ENCODE results near the gene CD300LF. TPM values are rescaled to one million over a fixed set of nuclear protein-coding genes. Genes with fewer than 3 reads are reported as not detected.
A peak's percentile ranks its signal among the peaks of the same experiment; 100 is the strongest.

The CD300LF gene
- total and polyA plus RNA-seq, 10 donors = 13.1 to 45.8 (median 30.9) TPM

DNA sequence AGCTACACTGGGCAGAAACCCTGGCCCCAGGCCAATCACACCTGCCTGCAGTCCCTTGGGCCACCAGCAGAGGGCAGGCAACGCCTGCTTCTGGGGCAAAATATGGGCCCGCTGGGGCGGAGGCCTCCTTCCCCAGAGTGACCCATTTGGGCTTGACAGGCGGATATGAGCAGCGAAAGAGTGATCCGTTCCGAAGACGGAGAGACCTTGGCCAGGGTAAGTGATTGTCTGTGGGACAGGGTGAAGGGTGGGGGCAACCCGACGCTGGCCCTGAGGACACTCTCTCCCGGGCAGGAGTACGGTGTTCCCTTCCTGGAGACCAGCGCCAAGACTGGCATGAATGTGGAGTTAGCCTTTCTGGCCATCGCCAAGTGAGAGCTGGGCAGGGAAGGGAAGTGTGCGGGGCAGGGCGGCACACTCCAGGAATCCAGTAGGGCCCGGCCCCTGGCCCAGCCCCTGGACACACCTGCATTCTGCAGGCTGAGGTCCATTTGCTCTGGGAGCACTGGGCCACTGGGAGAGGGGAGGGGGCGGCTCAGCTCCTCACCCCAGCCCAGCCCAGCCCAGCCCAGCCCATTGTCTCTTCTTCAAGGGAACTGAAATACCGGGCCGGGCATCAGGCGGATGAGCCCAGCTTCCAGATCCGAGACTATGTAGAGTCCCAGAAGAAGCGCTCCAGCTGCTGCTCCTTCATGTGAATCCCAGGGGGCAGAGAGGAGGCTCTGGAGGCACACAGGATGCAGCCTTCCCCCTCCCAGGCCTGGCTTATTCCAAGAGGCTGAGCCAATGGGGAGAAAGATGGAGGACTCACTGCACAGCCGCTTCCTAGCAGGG is 32.2 kb upstream of the CD300LF start:
- intact Hi-C loops (cut with DNase I; ENCODE audit: low total_unique reads) = loop anchor here (5.0 kb wide), 2 partner anchors 37 to 122 kb away; no protein-coding TSS in a partner anchor
- Histone ChIP-seq H3K27ac (peak overlapping the region in 7 of 8 donors; percentile 9 to 94 (median 87)), H3K9me3 (no peaks in the 10 kb centered on the region), H3K4me1 (peaks cover 48 to 96% (median 88%) of the 10 kb centered on the region in 6 donors), H3K27me3 (replicated peaks in 1 of 7) (peaks cover 0 to 5% (median 0%) of the 10 kb centered on the region in 7 donors), H3K4me3 (peak overlapping the region in 2 of 8 donors; percentile 16 to 34), H3K36me3 (no peaks in the 10 kb centered on the region)
- TF ChIP-seq POLR2A (IDR thresholded peaks at IDR 0.05) (no peak), POLR2AphosphoS5 (IDR thresholded peaks at IDR 0.05) (peak; percentile 82 to 91 (median 90))
- TF ChIP-seq, protein P1, sequence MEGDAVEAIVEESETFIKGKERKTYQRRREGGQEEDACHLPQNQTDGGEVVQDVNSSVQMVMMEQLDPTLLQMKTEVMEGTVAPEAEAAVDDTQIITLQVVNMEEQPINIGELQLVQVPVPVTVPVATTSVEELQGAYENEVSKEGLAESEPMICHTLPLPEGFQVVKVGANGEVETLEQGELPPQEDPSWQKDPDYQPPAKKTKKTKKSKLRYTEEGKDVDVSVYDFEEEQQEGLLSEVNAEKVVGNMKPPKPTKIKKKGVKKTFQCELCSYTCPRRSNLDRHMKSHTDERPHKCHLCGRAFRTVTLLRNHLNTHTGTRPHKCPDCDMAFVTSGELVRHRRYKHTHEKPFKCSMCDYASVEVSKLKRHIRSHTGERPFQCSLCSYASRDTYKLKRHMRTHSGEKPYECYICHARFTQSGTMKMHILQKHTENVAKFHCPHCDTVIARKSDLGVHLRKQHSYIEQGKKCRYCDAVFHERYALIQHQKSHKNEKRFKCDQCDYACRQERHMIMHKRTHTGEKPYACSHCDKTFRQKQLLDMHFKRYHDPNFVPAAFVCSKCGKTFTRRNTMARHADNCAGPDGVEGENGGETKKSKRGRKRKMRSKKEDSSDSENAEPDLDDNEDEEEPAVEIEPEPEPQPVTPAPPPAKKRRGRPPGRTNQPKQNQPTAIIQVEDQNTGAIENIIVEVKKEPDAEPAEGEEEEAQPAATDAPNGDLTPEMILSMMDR (IDR thresholded peaks at IDR 0.05 in 8 of 11, conservative IDR thresholded peaks at IDR 0.05 in 3 of 11) = peak; percentile 99 to 100 (median 99)
- 39 to 57% (median 46%) methylated on average over 22 to 24 of the region's 24 CpGs for WGBS, 5 donors
- peak; percentile 97 for DNase-seq

DNA sequence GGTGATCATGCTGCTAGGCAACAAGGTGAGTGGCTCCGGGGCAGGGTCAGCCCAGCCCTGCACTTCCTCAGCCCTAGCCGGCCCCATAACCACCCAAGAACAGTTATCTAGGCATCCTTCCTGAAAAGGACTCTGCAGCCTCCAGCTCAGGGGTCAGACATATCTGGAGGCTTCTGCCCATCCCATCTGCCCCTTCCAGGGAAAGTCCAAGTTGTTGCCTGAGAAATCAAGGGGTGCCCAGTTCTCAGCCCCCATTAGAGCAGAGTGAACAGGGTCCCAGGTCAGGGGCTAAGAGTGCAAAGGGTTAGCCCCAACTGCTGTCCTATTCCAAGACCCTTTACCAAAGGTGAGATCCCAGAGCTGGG is 31.6 kb upstream of the CD300LF start:
- no peaks in the 10 kb centered on the region for H3K36me3 ChIP-seq
- peak overlapping the region; percentile 9 to 94 (median 85) for H3K27ac ChIP-seq
- H3K4me3 ChIP-seq = peak overlapping the region in 1 of 8 donors; percentile 34
- WGBS, 5 donors = 19 to 48% (median 41%) methylated on average over 2 of the region's 2 CpGs
- TF ChIP-seq, protein P1 (IDR thresholded peaks at IDR 0.05 in 8 of 11, conservative IDR thresholded peaks at IDR 0.05 in 3 of 11) = no peak
- TF ChIP-seq POLR2A (IDR thresholded peaks at IDR 0.05) = no peak
- TF ChIP-seq POLR2AphosphoS5 (IDR thresholded peaks at IDR 0.05) = no peak
- DNase-seq = peak; percentile 79
- intact Hi-C loops (cut with DNase I; ENCODE audit: low total_unique reads) = loop anchor here (5.0 kb wide), 2 partner anchors 38 to 123 kb away; no protein-coding TSS in a partner anchor
- H3K9me3 ChIP-seq = no peaks in the 10 kb centered on the region
- H3K27me3 ChIP-seq (replicated peaks in 1 of 7) = peaks cover 0 to 10% (median 0%) of the 10 kb centered on the region in 7 donors
- peaks cover 48 to 96% (median 89%) of the 10 kb centered on the region in 6 donors for H3K4me1 ChIP-seq

DNA sequence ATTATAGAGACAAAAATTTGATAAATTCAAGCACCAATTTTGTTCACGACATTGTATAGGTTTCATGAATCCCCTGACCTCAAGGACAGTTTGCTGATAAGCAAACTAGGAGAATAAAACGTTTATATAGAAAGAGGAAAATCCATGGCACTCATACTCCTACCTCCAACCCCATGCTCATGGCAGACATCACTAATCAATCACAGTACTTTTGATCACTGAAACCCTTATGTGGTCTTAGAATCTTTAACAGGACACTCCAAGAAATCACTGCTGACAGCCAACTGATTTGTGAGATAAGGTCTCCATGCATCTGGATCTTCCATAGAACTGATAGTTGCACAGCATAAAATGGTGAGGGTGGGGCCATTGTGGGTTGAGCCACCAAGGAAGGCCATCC is 31.0 kb upstream of the CD300LF start:
- DNase-seq = peak; percentile 18
- intact Hi-C loops (cut with DNase I; ENCODE audit: low total_unique reads) = loop anchor here (5.0 kb wide), 2 partner anchors 39 to 124 kb away; no protein-coding TSS in a partner anchor
- no peaks in the 10 kb centered on the region for H3K36me3 ChIP-seq
- TF ChIP-seq, protein P1 (IDR thresholded peaks at IDR 0.05 in 8 of 11, conservative IDR thresholded peaks at IDR 0.05 in 3 of 11) = no peak
- TF ChIP-seq POLR2AphosphoS5 (IDR thresholded peaks at IDR 0.05) (no peak), POLR2A (IDR thresholded peaks at IDR 0.05) (no peak)
- H3K4me3 ChIP-seq = no peak overlapping the region
- WGBS, 5 donors = 53 to 81% (median 72%) methylated on average over 2 of the region's 2 CpGs
- no peaks in the 10 kb centered on the region for H3K9me3 ChIP-seq
- H3K4me1 ChIP-seq = peaks cover 52 to 96% (median 92%) of the 10 kb centered on the region in 6 donors
- H3K27ac ChIP-seq = peak overlapping the region in 7 of 8 donors; percentile 74 to 94 (median 87)
- H3K27me3 ChIP-seq (replicated peaks in 1 of 7) = peaks cover 0 to 12% (median 0%) of the 10 kb centered on the region in 7 donors
